HG02884 (cell line): Measurements from ENCODE around the gene S100A4.
A peak's percentile ranks its signal among the peaks of the same experiment; 100 is the strongest.
"Not testable (repeated sequence)": the region's sequence is repeated elsewhere in the genome, so short reads cannot be mapped to it uniquely, and the experiment has no call there.

ENCODE experiments used
- ATAC-seq: cut with Tn5 transposase; IDR thresholded peaks from one replicate; pipeline ENCODE4 v1.9.1; 2021; ENCODE audit warnings: mild to moderate bottlenecking, moderate library complexity; ENCODE audit not compliant: unreplicated experiment

Gene S100A4

DNA sequence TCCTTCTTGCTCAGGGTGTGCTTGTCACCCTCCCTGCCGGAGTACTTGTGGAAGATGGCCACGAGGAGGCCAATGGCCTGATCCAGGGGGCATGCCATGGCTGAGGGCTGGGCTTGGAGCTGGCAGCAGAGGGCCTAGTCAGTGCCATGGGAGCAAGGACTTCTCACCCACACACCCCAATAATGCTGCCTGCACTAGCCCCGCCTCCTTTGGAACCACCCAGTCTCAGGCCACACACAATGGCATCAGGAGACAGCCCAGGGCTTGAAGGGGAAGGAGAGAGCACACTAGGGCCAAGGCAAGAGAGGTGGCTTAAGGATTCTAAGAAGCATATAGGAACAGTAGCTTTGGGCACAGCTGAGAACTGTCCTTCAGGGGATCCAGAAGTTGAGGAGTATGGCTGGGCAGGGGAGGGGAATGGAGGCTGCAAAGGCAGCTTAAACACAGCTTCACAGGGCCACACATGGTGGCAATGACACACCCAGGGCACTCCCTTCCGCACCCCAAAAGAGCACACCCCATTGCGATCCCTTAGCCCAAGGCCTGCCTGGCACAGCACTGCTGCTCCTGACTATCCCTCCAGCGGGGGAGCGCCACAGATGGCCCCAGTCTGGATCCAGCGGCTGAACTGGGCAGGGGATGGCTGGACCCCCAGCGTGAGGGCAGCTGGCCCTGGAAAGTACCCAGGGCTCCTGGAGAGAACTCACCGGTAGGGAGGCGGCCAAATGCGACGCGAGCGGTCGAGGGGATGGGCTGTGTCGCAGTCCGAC, 10.2 kb downstream of the S100A4 start, which contains the start of gene S100A6:
Gene S100A6, minus strand, starts transcription at position 750 of the 770 bp plus-strand sequence. Its CDS starts 652 bp downstream, at position 98.
- peak; percentile 25 for ATAC-seq

DNA sequence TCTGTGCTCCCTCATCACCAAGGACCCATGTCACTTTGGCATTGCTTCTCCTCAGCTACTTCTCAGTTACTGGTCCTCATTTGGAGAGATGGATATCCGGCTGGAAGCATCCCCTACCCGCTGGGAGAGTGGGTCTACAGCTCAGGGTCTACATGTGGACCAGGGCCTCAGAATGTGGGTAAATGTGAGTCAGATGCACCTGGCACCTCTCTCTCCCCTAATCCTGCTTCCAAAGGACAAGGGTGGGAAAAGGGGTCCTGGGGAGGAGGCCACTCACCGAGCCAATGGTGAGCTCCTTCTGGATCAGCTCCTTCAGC, 10.7 kb downstream of the S100A4 start:
- ATAC-seq: no peak

DNA sequence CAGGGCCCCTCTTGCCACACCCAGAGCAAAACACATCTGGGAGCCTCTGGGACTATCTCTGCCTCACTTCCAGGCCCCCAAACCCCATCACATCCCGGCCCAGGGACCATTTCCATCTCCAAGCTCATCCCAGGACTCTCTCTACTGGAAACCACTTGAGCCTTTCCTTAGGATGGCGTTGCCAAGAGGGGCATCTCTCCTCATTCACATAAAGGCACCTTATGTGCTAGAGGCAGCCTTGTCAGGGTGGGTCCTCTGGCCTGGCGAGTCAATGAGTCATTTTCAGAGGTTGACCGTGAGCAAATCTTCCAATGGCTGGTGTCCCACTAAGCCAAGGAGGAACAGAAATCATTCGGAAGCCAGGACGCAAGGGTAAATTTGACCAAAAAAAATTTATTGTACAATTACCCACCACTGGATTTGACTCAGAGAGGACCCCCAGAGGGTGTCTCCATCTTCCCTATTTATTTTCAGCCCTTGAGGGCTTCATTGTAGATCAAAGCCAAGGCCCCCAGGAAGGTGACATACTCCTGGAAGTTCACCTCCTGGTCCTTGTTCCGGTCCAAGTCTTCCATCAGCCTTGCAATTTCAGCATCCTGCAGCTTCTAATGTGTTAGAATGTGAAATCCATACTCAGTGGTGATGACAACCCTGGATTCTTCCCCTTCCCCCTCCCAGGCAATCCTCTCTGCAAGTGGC, 11.2 kb downstream of the S100A4 start:
- no peak for ATAC-seq

DNA sequence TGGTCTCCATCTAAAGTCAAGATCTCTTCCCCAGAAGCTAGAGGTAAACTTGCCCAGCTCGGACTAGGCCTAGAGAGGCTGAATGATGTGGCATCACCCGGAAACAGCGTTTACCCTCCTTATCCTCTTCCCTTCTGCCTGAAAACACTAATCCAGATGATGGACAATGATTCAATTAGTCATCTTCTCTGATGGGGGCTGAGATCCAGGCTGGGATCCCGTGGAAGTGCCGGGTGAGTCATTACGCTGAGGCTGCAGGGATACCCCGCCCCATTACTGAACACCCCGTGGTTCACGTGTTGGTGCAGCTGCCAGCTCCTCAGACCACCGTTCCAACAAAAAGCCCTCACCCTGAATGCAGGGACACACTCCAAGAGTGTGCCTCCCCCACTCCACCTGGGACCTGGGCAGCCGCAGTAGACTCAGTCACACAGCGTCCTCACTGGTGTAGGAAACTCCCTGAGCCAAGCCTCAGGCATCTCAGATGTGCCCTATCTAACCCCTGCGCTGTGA, 11.9 kb downstream of the S100A4 start:
- no peak for ATAC-seq

- no peak for ATAC-seq
Observed at GRCh38 chr1:153532769-153533599, 12.6 kb downstream of the S100A4 start.

DNA sequence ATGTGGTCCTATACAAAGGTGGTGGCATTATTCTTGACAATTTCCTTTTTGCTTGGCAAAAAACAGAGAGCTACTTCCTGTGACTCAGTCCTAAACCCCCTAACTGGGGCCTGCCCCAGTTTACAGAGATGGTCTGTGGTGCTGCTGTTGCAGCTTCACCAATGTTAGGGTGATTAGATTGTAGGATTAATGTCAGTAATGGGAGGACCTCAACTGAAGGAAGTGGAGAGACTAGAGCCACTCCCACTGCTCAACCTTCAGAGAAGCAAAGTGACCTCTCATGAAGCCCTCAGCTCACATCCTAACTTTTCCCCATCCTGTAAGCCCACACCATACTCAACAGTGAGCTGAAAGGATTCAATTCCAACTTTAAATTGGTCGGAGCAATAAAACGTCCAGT, 13.4 kb downstream of the S100A4 start:
- ATAC-seq: no peak

DNA sequence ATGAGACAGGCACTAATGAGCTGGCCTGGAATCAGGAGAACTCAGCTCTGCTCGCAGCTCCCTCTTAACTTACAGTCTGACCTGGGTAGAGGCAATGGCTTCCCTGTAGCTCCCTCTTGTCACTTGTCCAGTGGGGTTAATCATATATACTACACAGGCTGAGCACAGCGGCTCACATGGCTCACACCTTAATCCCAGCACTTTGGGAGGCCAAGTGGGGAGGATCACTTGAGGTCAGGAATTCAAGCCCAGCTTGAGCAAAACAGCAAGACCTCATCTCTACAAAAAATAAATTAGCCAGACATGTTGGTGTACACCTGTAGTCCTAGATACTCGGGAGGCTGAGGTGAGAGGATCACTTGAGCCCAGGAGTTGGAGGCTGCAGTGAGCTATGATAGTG, 14.0 kb downstream of the S100A4 start:
- no peak for ATAC-seq

DNA sequence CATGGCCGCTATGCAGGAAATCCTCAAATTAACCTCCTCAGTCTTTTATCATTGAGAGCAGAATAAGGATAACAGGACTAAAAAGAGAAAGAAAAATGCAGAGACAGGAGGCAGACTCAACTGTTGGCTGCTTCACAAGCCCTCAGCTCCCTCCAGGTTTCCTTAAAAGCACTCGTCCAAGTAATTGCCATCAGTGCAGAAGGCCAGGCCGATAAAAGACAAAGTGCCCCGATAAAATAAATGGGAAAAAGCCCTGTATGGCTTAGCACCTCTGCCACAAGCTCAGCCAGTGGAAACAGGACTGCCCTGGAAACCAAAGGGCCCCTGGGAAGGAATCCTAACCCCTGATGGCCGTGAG, 17.9 kb downstream of the S100A4 start:
- no peak for ATAC-seq

GRCh38 chr1:153527023-153527682, 18.5 kb downstream of the S100A4 start:
- no peak for ATAC-seq

DNA sequence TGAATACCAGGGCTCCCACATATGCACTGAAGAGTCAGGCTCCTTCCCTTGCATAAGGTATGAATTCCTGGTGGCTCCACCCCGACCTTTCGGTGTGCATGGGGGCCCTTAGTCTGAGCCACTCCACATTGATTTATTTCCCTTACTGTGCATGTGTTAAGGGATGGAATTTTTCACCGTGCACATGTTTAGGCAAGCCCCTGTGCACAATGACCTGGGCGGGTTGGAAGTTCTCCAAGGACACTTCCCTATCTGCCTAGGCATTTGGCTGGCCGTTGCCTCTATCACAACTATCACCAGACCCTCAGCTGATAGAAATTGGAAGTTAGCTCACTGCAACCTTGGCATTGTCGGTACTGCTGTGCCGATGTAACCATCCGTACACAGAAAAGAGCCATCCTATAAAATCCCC, 19.5 kb downstream of the S100A4 start:
- ATAC-seq: no peak

DNA sequence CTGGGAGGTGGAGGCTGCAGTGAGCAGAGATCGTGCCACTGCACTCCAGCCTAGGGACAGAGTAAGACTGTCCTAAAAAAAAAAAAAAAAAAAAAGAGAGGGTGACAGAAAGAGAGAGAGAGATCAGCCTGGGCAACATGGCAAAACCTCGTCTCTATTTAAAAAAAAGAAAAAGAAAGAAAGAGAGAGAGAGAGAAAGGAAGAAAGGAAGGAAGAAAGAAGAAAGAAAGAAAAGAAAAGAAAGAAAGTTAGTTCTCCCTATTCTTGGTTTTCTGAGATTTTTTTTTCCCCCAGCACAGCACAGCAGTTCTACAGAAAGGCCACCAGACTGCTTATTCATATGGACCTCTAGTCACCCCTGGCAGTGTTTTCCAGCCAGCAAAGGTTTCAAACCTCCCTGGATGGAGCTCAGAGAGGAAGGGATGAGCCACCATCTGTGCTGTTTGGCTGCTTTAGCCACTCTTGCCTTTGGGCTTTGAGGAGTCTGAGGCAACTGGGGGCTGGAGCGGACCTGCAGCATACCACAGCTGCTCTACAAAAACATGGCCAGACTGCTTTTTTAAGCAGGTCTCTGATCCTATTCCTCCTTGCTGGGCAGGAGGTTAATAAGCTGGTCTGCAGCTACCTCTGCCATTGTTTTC, 20.4 kb downstream of the S100A4 start:
- ATAC-seq: no peak

GRCh38 chr1:153522353-153523048, 23.1 kb downstream of the S100A4 start:
- not testable (repeated sequence) for ATAC-seq

DNA sequence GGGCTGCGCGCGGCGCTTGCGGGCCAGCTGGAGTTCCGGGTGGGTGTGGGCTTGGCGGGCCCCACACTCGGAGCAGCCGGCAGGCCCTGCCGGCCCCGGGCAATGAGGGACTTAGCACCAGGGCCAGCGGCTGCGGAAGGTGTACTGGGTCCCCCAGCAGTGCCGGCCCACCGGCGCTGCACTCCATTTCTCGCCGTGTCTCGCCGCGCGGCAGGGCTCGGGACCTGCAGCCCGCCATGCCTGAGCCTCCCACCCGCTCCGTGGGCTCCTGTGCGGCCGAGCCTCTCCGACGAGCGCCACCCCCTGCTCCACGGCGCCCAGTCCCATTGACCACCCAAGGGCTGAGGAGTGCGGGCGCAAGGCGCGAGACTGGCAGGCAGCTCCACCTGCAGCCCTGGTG, 23.8 kb downstream of the S100A4 start:
- not testable (repeated sequence) for ATAC-seq

DNA sequence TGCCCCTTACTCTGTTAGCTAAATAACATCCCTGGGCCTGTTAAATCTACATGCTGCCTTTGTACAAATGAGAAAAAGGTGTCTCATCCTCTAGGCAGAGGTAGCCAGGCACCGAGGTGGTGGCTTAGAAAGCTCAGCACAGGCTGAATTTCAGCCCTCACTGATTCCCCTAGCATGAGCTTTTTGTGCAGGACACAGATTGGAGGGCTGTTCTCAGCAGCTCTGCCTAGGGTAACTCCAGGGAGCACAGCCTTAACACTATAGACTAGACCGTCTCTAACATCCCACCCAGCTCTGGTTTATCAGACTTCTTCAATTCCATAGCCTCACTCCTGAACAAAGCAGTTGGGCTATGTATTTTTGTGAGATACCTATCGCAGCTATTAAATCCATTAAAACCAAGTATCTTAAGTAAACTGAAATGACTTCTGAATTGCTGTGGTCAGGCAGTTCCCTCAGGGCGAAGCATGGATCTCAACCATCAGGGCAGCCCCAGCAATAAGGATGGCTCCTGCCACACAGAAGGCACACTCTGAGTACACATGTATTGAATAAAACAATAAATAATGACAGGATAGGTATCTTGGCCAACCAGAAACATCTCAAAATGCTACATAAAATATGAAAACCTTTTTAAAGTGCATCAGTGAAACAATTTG, 24.7 kb downstream of the S100A4 start:
- ATAC-seq: no peak

DNA sequence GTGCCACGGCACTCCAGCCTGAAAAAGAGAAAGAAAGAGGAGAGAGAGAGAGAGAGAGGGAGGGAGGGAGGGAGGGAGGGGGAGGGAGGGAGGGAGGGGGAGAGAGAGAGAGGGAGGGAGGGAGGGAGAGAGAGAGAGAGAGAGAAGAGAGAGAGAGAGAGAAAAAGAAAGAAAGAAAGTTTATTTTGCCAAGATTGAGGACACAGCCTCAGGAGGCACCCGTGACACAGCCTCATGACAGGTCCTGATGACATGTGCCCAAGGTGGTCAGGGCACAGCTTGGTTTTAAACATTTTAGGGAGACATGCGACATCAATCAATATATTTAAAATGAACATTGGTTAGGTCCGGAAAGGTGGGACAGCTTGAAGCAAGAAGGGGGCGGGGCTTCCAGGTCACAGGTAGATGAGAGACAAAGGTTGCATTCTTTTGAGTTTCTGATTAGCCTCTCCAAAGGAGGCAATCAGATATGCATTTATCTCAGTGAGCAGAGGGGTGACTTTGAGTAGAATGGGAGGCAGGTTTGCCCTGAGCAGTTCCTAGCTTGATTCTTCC, 25.4 kb downstream of the S100A4 start:
- not testable (repeated sequence) for ATAC-seq

DNA sequence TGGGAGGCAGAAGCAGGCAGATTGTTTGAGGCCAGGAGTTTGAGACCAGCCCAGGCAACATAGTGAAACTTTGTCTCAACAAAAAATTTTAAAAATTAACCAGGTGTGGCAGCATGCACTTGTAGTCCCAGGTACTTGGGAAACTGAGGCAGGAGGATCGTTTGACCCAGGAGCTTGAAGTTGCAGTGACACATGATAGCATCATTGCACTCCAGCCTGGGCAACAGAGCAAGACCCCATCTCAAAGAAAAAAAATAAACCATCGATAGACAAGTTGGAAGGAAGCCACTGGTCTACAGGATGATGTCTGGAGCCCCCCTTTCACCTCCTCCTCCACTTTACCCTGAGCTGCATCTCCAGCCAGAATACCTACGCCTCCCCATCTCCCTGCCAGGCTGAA, 26.4 kb downstream of the S100A4 start:
- ATAC-seq: no peak

DNA sequence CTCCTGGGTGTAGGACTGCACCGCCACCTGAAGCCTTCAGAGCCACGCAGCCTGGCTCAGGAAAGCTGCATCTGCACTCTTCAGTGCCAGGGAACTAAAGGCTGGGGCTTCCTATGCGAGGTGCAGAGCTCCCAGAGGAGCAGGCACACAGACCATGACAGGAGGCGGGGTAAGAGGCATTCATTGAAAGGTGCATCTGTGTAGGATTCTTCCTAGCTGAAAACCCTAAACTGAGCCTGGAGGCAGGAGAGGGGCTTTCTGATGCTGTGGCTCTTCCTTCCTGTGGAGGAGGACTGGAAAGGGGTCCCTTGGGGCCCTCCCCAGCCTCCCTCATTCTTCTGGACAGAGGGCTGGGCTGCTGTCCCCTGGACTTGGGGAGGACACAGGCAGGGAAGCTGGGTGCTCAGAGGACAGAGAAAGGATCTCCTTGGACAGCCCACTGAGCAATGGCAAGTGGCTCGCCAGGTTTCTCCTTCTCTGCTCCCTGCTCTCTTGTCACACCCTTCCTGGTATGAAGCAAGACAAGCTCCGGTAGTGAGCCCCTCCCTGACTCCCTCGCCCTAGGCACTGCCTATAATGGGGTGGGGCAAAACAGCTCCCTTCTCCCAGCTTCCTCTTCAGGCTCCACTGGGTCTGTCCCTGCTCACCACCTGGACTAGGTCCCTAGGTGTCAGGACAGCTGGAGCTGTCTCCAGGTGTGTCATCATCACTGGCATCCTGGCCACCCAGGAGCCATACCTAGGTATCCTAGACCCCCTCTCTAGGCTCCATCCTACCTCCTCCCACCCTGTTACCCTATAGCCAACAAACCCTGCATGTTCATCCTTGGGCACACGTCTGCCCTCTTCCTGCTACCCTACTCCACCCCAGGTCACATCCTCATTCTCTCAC, 29.9 kb downstream of the S100A4 start:
- ATAC-seq: no peak

- ATAC-seq: no peak
Observed at GRCh38 chr1:153513666-153514065, 31.9 kb downstream of the S100A4 start.
